Karpas-422 (cell line): ENCODE results near the gene DAGLB. TPM values are rescaled to one million over a fixed set of nuclear protein-coding genes. Genes with fewer than 3 reads are reported as not detected.

ENCODE experiments used
- DNase-seq: peaks from one replicate; pipeline ENCODE4 v3.0.0-alpha.2; 2015
- H2AFZ ChIP-seq: fragments of 200-600 bp; sonication (generic); 2 replicates; pipeline ENCODE4 v1.6.1; 2014; ENCODE audit warnings: antibody characterized with exemption, low read length, mixed read lengths
- H3K27ac ChIP-seq: fragments of 200-600 bp; sonication (generic); 2 replicates; pipeline ENCODE4 v1.5.1; 2014; ENCODE audit warnings: mild to moderate bottlenecking, low read length, moderate library complexity
- H3K27me3 ChIP-seq: fragments of 200-600 bp; sonication (generic); 2 replicates; pipeline ENCODE4 v1.6.1; 2014; ENCODE audit warnings: low read length, mixed read lengths
- H3K36me3 ChIP-seq: fragments of 200-600 bp; sonication (generic); 2 replicates; pipeline ENCODE4 v1.6.1; 2014; ENCODE audit warnings: low read length, mixed read lengths; ENCODE audit not compliant: insufficient read depth
- H3K4me1 ChIP-seq: fragments of 200-600 bp; sonication (generic); 2 replicates; pipeline ENCODE4 v1.6.1; 2014; ENCODE audit warnings: mild to moderate bottlenecking, low read length, mixed read lengths
- H3K4me2 ChIP-seq: fragments of 200-600 bp; sonication (generic); 2 replicates; pipeline ENCODE4 v1.6.1; 2014; ENCODE audit warnings: low read length, low read depth, mild to moderate bottlenecking; ENCODE audit not compliant: poor library complexity, severe bottlenecking
- H3K4me3 ChIP-seq: fragments of 200-600 bp; sonication (generic); 2 replicates; pipeline ENCODE4 v1.5.1; 2014; ENCODE audit warnings: mild to moderate bottlenecking, antibody characterized with exemption, low read length, mixed read lengths
- H3K79me2 ChIP-seq: fragments of 200-600 bp; sonication (generic); 2 replicates; pipeline ENCODE4 v1.6.1; 2014; ENCODE audit warnings: mild to moderate bottlenecking, low read length, mixed read lengths
- H3K9ac ChIP-seq: fragments of 200-600 bp; sonication (generic); 2 replicates; pipeline ENCODE4 v1.6.0; 2014; ENCODE audit warnings: low read length
- H3K9me2 ChIP-seq: fragments of 200-600 bp; sonication (generic), shearing (Covaris generic); replicated peaks from 2 replicates; pipeline ENCODE4 v1.6.0; 2014; ENCODE audit warnings: mild to moderate bottlenecking, low read length, moderate library complexity; ENCODE audit not compliant: insufficient read depth
- H3K9me3 ChIP-seq: fragments of 300-700, 200-600 bp; sonication (generic); 2 replicates; pipeline ENCODE4 v1.6.1; 2014; ENCODE audit warnings: low read length, mixed read lengths
- H4K20me1 ChIP-seq: fragments of 200-600 bp; sonication (generic); 2 replicates; pipeline ENCODE4 v1.6.1; 2014; ENCODE audit warnings: mild to moderate bottlenecking, antibody characterized with exemption, low read length, low read depth; ENCODE audit not compliant: insufficient read depth
- total RNA-seq: library from RNA; depleted of rRNA; stranded (reverse); fragments of >200 nt; shearing (Covaris generic); gene quantifications from 2 replicates; pipeline ENCODE4 v1.2.3, GENCODE V29; 2014; ENCODE audit warnings: low replicate concordance; rRNA removed

The DAGLB gene
- total RNA-seq: 10.0 and 15.4 TPM in 2 replicates

- Histone ChIP-seq H3K9ac (peak within 1 kb of the TSS; percentile 91), H3K9me3 (no peaks in the 10 kb centered on the region), H3K27me3 (no peaks in the 10 kb centered on the region), H4K20me1 (0 out of 2 replicates have a peak, but pooled peaks cover 4% of the 10 kb centered on the region), H3K4me2 (peak within 1 kb of the TSS; percentile 79), H3K36me3 (peaks cover 26% of the 10 kb centered on the region), H3K4me3 (peak within 1 kb of the TSS; percentile 85), H2AFZ (peak within 1 kb of the TSS; percentile 80; the same call in 1 of the 2 replicates), H3K9me2 (no peaks in the 10 kb centered on the region), H3K79me2 (peaks cover 48% of the 10 kb centered on the region), H3K4me1 (peaks cover 15% of the 10 kb centered on the region), H3K27ac (peak within 1 kb of the TSS; percentile 68)
- peak; percentile 97 for DNase-seq
These were observed at the start of gene DAGLB for GRCh38 chr7:6447581-6448199. DAGLB (minus strand) TSS chr7:6447954; CDS start chr7:6447842, 112 bp downstream.

GRCh38 chr7:6497637-6497905 is 49.8 kb upstream of the DAGLB start:
- Histone ChIP-seq H3K4me2 (no peak overlapping the region), H3K9me3 (no peaks in the 10 kb centered on the region)

GRCh38 chr7:6496842-6497636 is 49.3 kb upstream of the DAGLB start:
- Histone ChIP-seq H3K4me3 (no peak overlapping the region), H3K9ac (no peak overlapping the region), H3K27ac (no peak overlapping the region), H2AFZ (no peak overlapping the region), H3K9me3 (no peaks in the 10 kb centered on the region), H3K4me2 (no peak overlapping the region), H3K9me2 (no peaks in the 10 kb centered on the region), H3K27me3 (no peaks in the 10 kb centered on the region), H3K36me3 (no peaks in the 10 kb centered on the region), H3K4me1 (no peaks in the 10 kb centered on the region), H3K79me2 (no peaks in the 10 kb centered on the region), H4K20me1 (no peaks in the 10 kb centered on the region)
- DNase-seq: no peak

More at GRCh38 chr7:6497637-6497905, 49.8 kb upstream of the DAGLB start:
- Histone ChIP-seq H3K9ac (no peak overlapping the region), H3K36me3 (no peaks in the 10 kb centered on the region), H2AFZ (no peak overlapping the region), H3K27ac (no peak overlapping the region), H3K79me2 (no peaks in the 10 kb centered on the region), H3K27me3 (no peaks in the 10 kb centered on the region), H3K4me1 (no peaks in the 10 kb centered on the region), H3K9me2 (no peaks in the 10 kb centered on the region), H4K20me1 (no peaks in the 10 kb centered on the region), H3K4me3 (no peak overlapping the region)
- DNase-seq: no peak

- Histone ChIP-seq H3K79me2 (no peaks in the 10 kb centered on the region), H3K27ac (no peak overlapping the region), H3K27me3 (no peaks in the 10 kb centered on the region), H3K4me1 (no peaks in the 10 kb centered on the region), H3K4me2 (no peak overlapping the region), H4K20me1 (no peaks in the 10 kb centered on the region), H3K9me3 (no peaks in the 10 kb centered on the region), H3K36me3 (no peaks in the 10 kb centered on the region), H3K9ac (no peak overlapping the region), H3K9me2 (no peaks in the 10 kb centered on the region), H2AFZ (no peak overlapping the region), H3K4me3 (no peak overlapping the region)
- DNase-seq: no peak
These were observed 48.0 kb upstream of the DAGLB start for GRCh38 chr7:6495597-6496262.

- Histone ChIP-seq H3K9ac (no peak overlapping the region), H3K27me3 (no peaks in the 10 kb centered on the region)
- no peak for DNase-seq
These were observed 46.6 kb upstream of the DAGLB start for GRCh38 chr7:6494365-6494764.

GRCh38 chr7:6491194-6491593 is 43.4 kb upstream of the DAGLB start:
- Histone ChIP-seq H3K36me3 (no peaks in the 10 kb centered on the region), H3K4me2 (no peak overlapping the region), H3K27ac (no peak overlapping the region), H3K27me3 (no peaks in the 10 kb centered on the region), H3K4me3 (no peak overlapping the region), H3K9me3 (no peaks in the 10 kb centered on the region), H3K4me1 (no peaks in the 10 kb centered on the region), H2AFZ (no peak overlapping the region), H3K9ac (no peak overlapping the region), H3K9me2 (no peaks in the 10 kb centered on the region), H4K20me1 (no peaks in the 10 kb centered on the region), H3K79me2 (no peaks in the 10 kb centered on the region)
- no peak for DNase-seq

More at GRCh38 chr7:6494365-6494764, 46.6 kb upstream of the DAGLB start:
- H4K20me1 ChIP-seq: no peaks in the 10 kb centered on the region
- H3K4me2 ChIP-seq: no peak overlapping the region
- H3K9me2 ChIP-seq: no peaks in the 10 kb centered on the region
- H3K4me1 ChIP-seq: no peaks in the 10 kb centered on the region
- H3K36me3 ChIP-seq: no peaks in the 10 kb centered on the region
- no peak overlapping the region for H3K27ac ChIP-seq
- no peak overlapping the region for H3K4me3 ChIP-seq
- no peaks in the 10 kb centered on the region for H3K9me3 ChIP-seq
- no peaks in the 10 kb centered on the region for H3K79me2 ChIP-seq
- no peak overlapping the region for H2AFZ ChIP-seq

GRCh38 chr7:6489612-6490011 is 41.9 kb upstream of the DAGLB start:
- Histone ChIP-seq H3K9ac (no peak overlapping the region), H3K4me2 (no peak overlapping the region), H3K9me3 (no peaks in the 10 kb centered on the region), H3K79me2 (no peaks in the 10 kb centered on the region), H3K27ac (no peak overlapping the region), H3K4me3 (no peak overlapping the region), H2AFZ (no peak overlapping the region), H3K9me2 (no peaks in the 10 kb centered on the region), H3K36me3 (no peaks in the 10 kb centered on the region), H3K27me3 (no peaks in the 10 kb centered on the region), H3K4me1 (peaks cover 1% of the 10 kb centered on the region), H4K20me1 (no peaks in the 10 kb centered on the region)
- peak; percentile 79 for DNase-seq

- Histone ChIP-seq H3K4me3 (no peak overlapping the region), H3K9me3 (no peaks in the 10 kb centered on the region), H3K4me2 (no peak overlapping the region), H3K27ac (no peak overlapping the region), H3K9ac (no peak overlapping the region), H3K36me3 (no peaks in the 10 kb centered on the region), H4K20me1 (peaks cover 13% of the 10 kb centered on the region), H2AFZ (no peak overlapping the region), H3K9me2 (no peaks in the 10 kb centered on the region), H3K79me2 (peaks cover 21% of the 10 kb centered on the region), H3K27me3 (no peaks in the 10 kb centered on the region), H3K4me1 (peaks cover 14% of the 10 kb centered on the region)
- no peak for DNase-seq
These were observed 39.4 kb upstream of the DAGLB start for GRCh38 chr7:6487184-6487545.
